PC-3 (cell line): ENCODE results near the gene C11orf97.

ENCODE experiments used
- CTCF ChIP-seq: fragments of 300-600 bp; sonication (generic); conservative IDR thresholded peaks from 2 replicates; pipeline ENCODE4 v1.5.1; 2017; ENCODE audit warnings: antibody characterized with exemption, low read depth, mild to moderate bottlenecking, low read length
- EZH2 ChIP-seq: fragments of 300-600 bp; sonication (generic); IDR thresholded peaks from one replicate; pipeline ENCODE4 v1.6.1; 2017; ENCODE audit warnings: antibody characterized with exemption, mild to moderate bottlenecking, low read length; ENCODE audit not compliant: unreplicated experiment
- EZH2phosphoT487 ChIP-seq: fragments of 300-600 bp; sonication (generic); IDR thresholded peaks from 2 replicates; pipeline ENCODE4 v1.6.1; 2018; ENCODE audit warnings: mild to moderate bottlenecking, antibody characterized with exemption, low read length, borderline replicate concordance

GRCh38 chr11:94539420-94539819 is 27.2 kb downstream of the C11orf97 start:
- TF ChIP-seq CTCF (no peak), EZH2 (no peak), EZH2phosphoT487 (no peak)
